ENCODE measurements around the gene PMFBP1. TPM values are rescaled to one million over a fixed set of nuclear protein-coding genes. Genes with fewer than 3 reads are reported as not detected.

PMFBP1 gene
- total RNA-seq, 1 experiment from 2014 or later, result 2.7 TPM

DNA sequence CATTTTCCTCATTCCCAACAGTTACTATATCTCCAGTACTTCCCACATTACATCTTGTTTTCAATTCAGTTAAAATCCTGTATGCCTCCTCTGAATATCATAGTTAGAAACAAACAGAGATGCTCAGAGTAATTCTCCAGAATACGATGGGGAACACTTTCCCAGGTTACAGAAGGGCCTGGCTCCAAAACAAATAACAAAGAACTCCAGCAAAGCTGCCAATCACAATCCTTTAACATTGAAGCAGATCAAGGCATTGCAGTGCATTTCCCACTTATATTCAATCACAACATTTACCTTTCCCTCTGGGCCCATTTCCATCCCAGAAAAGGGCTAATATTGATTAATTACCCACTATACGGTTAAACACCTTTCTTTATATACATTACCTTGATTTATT is 29.4 kb upstream of the PMFBP1 start:
- Histone ChIP-seq H3K79me2 (ENCODE audit: insufficient read depth, low read length) (no peaks in the 10 kb centered on the region), H2BK20ac (ENCODE audit: low read depth, low read length, poor library complexity, severe bottlenecking) (no peak overlapping the region), H4K91ac (ENCODE audit: insufficient read length, low read depth, low read length) (no peak overlapping the region), H2BK12ac (ENCODE audit: insufficient read length, low read depth, low read length) (no peak overlapping the region), H3K27me3 (ENCODE audit: insufficient read depth, low read length) (no peaks in the 10 kb centered on the region), H3K23me2 (ENCODE audit: insufficient read length, low read depth, low read length, poor library complexity, severe bottlenecking) (no peaks in the 10 kb centered on the region), H3K27ac (ENCODE audit: insufficient read length, low read depth, low read length) (no peak overlapping the region), H2AFZ (ENCODE audit: low read length) (no peak overlapping the region), H4K20me1 (ENCODE audit: control insufficient read depth, insufficient read depth, insufficient read length) (no peaks in the 10 kb centered on the region), H3K14ac (ENCODE audit: insufficient read depth, low read length) (no peak overlapping the region), H3K9me3 (ENCODE audit: control insufficient read depth, low read depth, low read length) (no peaks in the 10 kb centered on the region), H2BK15ac (ENCODE audit: low read depth, low read length) (no peak overlapping the region), H3T11ph (ENCODE audit: low read length) (no peak overlapping the region), H4K8ac (replicated peaks; ENCODE audit: insufficient read length, low read depth, low read length) (no peak overlapping the region), H2BK5ac (ENCODE audit: insufficient read length, low read length) (no peak overlapping the region), H3K79me1 (ENCODE audit: insufficient read depth, low read depth, low read length, poor library complexity, severe bottlenecking) (no peaks in the 10 kb centered on the region), H3K4me1 (ENCODE audit: insufficient read depth, low read length) (no peaks in the 10 kb centered on the region; the same call in 1 of the 2 replicates), H3K4me2 (ENCODE audit: insufficient read depth, insufficient read length, low read length) (no peak overlapping the region), H3K18ac (ENCODE audit: insufficient read length, low read depth, low read length) (no peak overlapping the region), H3K9ac (ENCODE audit: extremely low read depth, insufficient read length, low read length) (no peak overlapping the region), H2BK120ac (ENCODE audit: low read depth, low read length, poor library complexity, severe bottlenecking) (no peak overlapping the region), H3K4ac (ENCODE audit: low read depth, low read length) (no peak overlapping the region), H3K56ac (ENCODE audit: insufficient read length, low read depth, low read length) (no peak overlapping the region), H2AK5ac (ENCODE audit: insufficient read length, low read length) (no peak overlapping the region), H4K5ac (ENCODE audit: insufficient read length, low read depth, low read length) (no peak overlapping the region), H3K23ac (ENCODE audit: insufficient read length, low read depth, low read length) (no peak overlapping the region)
- 100% methylated on average over 1 of the region's 2 CpGs for WGBS (ENCODE audit: extremely low coverage, insufficient read length, low lambda C conversion rate)
- Mint-ChIP-seq H3K36me3 (ENCODE audit: insufficient read depth in 1 of 3, low read depth in 3 of 3) (no peaks in the 10 kb centered on the region), H3K27ac (no peak overlapping the region), H3K27me3 (ENCODE audit: low read depth) (no peaks in the 10 kb centered on the region), H3K4me3 (no peak overlapping the region), H3K4me1 (peaks cover 32 to 43% of the 10 kb centered on the region in 2 experiments), H3K9me3 (no peaks in the 10 kb centered on the region)
- DNase-seq, result no peak
- TF ChIP-seq, protein P1, sequence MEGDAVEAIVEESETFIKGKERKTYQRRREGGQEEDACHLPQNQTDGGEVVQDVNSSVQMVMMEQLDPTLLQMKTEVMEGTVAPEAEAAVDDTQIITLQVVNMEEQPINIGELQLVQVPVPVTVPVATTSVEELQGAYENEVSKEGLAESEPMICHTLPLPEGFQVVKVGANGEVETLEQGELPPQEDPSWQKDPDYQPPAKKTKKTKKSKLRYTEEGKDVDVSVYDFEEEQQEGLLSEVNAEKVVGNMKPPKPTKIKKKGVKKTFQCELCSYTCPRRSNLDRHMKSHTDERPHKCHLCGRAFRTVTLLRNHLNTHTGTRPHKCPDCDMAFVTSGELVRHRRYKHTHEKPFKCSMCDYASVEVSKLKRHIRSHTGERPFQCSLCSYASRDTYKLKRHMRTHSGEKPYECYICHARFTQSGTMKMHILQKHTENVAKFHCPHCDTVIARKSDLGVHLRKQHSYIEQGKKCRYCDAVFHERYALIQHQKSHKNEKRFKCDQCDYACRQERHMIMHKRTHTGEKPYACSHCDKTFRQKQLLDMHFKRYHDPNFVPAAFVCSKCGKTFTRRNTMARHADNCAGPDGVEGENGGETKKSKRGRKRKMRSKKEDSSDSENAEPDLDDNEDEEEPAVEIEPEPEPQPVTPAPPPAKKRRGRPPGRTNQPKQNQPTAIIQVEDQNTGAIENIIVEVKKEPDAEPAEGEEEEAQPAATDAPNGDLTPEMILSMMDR (conservative IDR thresholded peaks at IDR 0.05), result no peak
